ENCODE results near the gene DPPA2. TPM values are rescaled to one million over a fixed set of nuclear protein-coding genes. Genes with fewer than 3 reads are reported as not detected.

Gene DPPA2
- 11.2 and 12.6 TPM in 2 replicates for total RNA-seq (2021; fragmentation: NEBNext Ultra II Directional; extraction: Animal tissue kit (Norgen Biotek cat#: 25700))
- 6.6 and 7.8 TPM in 2 replicates for polyA plus RNA-seq (2011; rRNA removed)
- 11.5 TPM for polyA plus RNA-seq (2011; cell fraction: cytosol; rRNA removed)
- polyA plus RNA-seq (2011; cell fraction: nucleus; rRNA removed), result 2.8 TPM
- 6.0 to 9.7 TPM (median 7.2 TPM) in 4 replicates for polyA plus RNA-seq (2012, experiment 1 of 2)
- 0.62 TPM for polyA plus RNA-seq (2012, experiment 2 of 2)
- 13.3 TPM for polyA plus RNA-seq (2013, experiment 1 of 2)
- polyA plus RNA-seq (2013, experiment 2 of 2), result 13.8 TPM
- polyA minus RNA-seq (2011; rRNA and poly(A)+ RNA removed), result 6.5 and 6.7 TPM in 2 replicates
- polyA minus RNA-seq (2011; cell fraction: cytosol; rRNA and poly(A)+ RNA removed), result 3.3 TPM
- polyA minus RNA-seq (2011; cell fraction: nucleus; rRNA and poly(A)+ RNA removed), result 2.9 TPM
- long read RNA-seq, experiment 1, partial matches to known transcripts, result 3 of 5 reads
- long read RNA-seq, experiment 1, other reads (novel, unspliced or antisense), result 2 of 5 reads
- long read RNA-seq, experiment 2, transcript DPPA2-201 (9 exons, 1,383 nt), result major isoform, 9 of 26 reads
- long read RNA-seq, experiment 2, partial matches to known transcripts, result 8 of 26 reads
- long read RNA-seq, experiment 2, other reads (novel, unspliced or antisense), result 9 of 26 reads

- Histone ChIP-seq H3K4ac (replicated peaks; ENCODE audit: insufficient read length, low read depth, low read length) (peak within 1 kb of the TSS; percentile 57), H2BK12ac (ENCODE audit: low read depth, low read length) (peak within 1 kb of the TSS; percentile 80; the same call in 1 of the 2 replicates), H4K91ac (replicated peaks; ENCODE audit: insufficient read length, low read length) (no peak within 1 kb of the TSS), H3K27me3 (replicated peaks in 1 of 4; ENCODE audit: control insufficient read depth in 3 of 4, extremely low read depth in 1 of 4, insufficient read depth in 3 of 4, low read length in 3 of 4) (no peaks in the 10 kb centered on the region), H2BK20ac (ENCODE audit: low read length) (peak within 1 kb of the TSS; percentile 86), H3K14ac (ENCODE audit: insufficient read length) (no peak within 1 kb of the TSS), H4K20me1 (replicated peaks in 1 of 2; ENCODE audit: control insufficient read depth in 1 of 2, insufficient read depth in 2 of 2, low read length in 2 of 2) (no peaks in the 10 kb centered on the region), H2BK15ac (ENCODE audit: low read length) (0 out of 2 replicates have a peak within 1 kb of the TSS, but pooled peaks have one; percentile 22), H4K5ac (ENCODE audit: insufficient read length, low read depth, low read length) (no peak within 1 kb of the TSS), H3K79me1 (ENCODE audit: low read depth, low read length) (no peaks in the 10 kb centered on the region), H2AK5ac (ENCODE audit: low read depth, low read length) (peak within 1 kb of the TSS; percentile 58; the same call in 1 of the 2 replicates), H3K4me2 (ENCODE audit: insufficient read depth in 1 of 2, low read depth in 2 of 2, low read length in 2 of 2) (peak within 1 kb of the TSS in 1 of 2 experiments; percentile 43; a peak in 2 of 4 replicates), H3K27ac (ENCODE audit: low read depth, low read length) (no peak within 1 kb of the TSS), H3K23me2 (ENCODE audit: low read depth, low read length) (no peaks in the 10 kb centered on the region), H3K4me1 (replicated peaks in 1 of 4; ENCODE audit: control insufficient read depth in 3 of 4, insufficient read depth in 4 of 4, low read length in 3 of 4) (peaks cover 0 to 9% (median 5%) of the 10 kb centered on the region in 4 experiments; a peak in 3 of 7 replicates), H3K9me3 (ENCODE audit: insufficient read depth in 2 of 2, low read depth in 1 of 2, low read length in 1 of 2) (no peaks in the 10 kb centered on the region), H3K4me3 (ENCODE audit: extremely low read depth in 1 of 4, insufficient read depth in 2 of 4, low read depth in 3 of 4, low read length in 4 of 4) (no peak within 1 kb of the TSS), H4K8ac (ENCODE audit: extremely low read depth, insufficient read depth, low read length) (no peak within 1 kb of the TSS), H2AFZ (ENCODE audit: low read length) (no peak within 1 kb of the TSS), H2BK120ac (replicated peaks; ENCODE audit: low read depth, low read length) (peak within 1 kb of the TSS; percentile 87), H3K9ac (replicated peaks in 1 of 4; ENCODE audit: extremely low read depth in 1 of 4, low read depth in 3 of 4, low read length in 3 of 4) (no peak within 1 kb of the TSS), H3K79me2 (ENCODE audit: control insufficient read depth in 1 of 2, insufficient read depth in 2 of 2, low read length in 2 of 2) (no peaks in the 10 kb centered on the region), H3K56ac (replicated peaks; ENCODE audit: insufficient read length, low read depth, low read length) (no peak within 1 kb of the TSS), H3K36me3 (ENCODE audit: control insufficient read depth in 2 of 4, insufficient read depth in 4 of 4, low read length in 3 of 4) (no peaks in the 10 kb centered on the region), H3K18ac (ENCODE audit: extremely low read depth, low read length) (no peak within 1 kb of the TSS; the same call in 1 of the 2 replicates), H2BK5ac (ENCODE audit: low read depth, low read length) (peak within 1 kb of the TSS; percentile 75; the same call in 1 of the 2 replicates), H3K23ac (ENCODE audit: insufficient read length) (peak within 1 kb of the TSS; percentile 72)
- peak; percentile 71 for FAIRE-seq
- CTCF ChIA-PET (ENCODE audit: partially characterized antibody), result interaction anchor here (0.8 to 1.7 kb wide), 5 partner anchors 10 to 41 kb away, joined by 3 to 5 read pairs (median 3); no protein-coding TSS in a partner anchor
- DNase-seq (ENCODE audit: low read depth in 1 of 2, low spot score in 2 of 2), result peak; percentile 71 to 90
- WGBS, 2 experiments (ENCODE audit: extremely low coverage in 1 of 2, insufficient coverage in 1 of 2, insufficient read length in 1 of 2, insufficient replicate concordance in 2 of 2, low coverage in 1 of 2, low lambda C conversion rate in 2 of 2, missing lambda C conversion rate in 1 of 2), result 87% methylated on average over 21 of the region's 21 CpGs; no CpG with 5 or more reads in 1 of the 2 experiments
- POLR2A ChIA-PET (ENCODE audit: partially characterized antibody), result interaction anchor here (1.6 to 37.7 kb wide), 2 partner anchors 18 to 39 kb away, joined by 3 to 681 read pairs; partner anchors contain the start of gene DPPA4
- TF ChIP-seq PHF8 (conservative IDR thresholded peaks at IDR 0.05; ENCODE audit: low read depth, low read length) (no peak), HDAC2 (IDR thresholded peaks at IDR 0.05; ENCODE audit: borderline replicate concordance in 1 of 2, low read depth in 2 of 2, low read length in 2 of 2) (peak in 1 of 2 experiments; percentile 34; a peak in 1 of 4 replicates), KDM1A (IDR thresholded peaks at IDR 0.05; ENCODE audit: borderline replicate concordance, low read length) (peak; percentile 85; the same call in 1 of the 2 replicates), NANOG (IDR thresholded peaks at IDR 0.05; ENCODE audit: insufficient read depth, low read depth, low read length, poor library complexity, severe bottlenecking) (peak; percentile 6), BCL11A (IDR thresholded peaks at IDR 0.05; ENCODE audit: low read depth in 2 of 2, low read length in 2 of 2) (no peak)
- TF ChIP-seq, protein P1, sequence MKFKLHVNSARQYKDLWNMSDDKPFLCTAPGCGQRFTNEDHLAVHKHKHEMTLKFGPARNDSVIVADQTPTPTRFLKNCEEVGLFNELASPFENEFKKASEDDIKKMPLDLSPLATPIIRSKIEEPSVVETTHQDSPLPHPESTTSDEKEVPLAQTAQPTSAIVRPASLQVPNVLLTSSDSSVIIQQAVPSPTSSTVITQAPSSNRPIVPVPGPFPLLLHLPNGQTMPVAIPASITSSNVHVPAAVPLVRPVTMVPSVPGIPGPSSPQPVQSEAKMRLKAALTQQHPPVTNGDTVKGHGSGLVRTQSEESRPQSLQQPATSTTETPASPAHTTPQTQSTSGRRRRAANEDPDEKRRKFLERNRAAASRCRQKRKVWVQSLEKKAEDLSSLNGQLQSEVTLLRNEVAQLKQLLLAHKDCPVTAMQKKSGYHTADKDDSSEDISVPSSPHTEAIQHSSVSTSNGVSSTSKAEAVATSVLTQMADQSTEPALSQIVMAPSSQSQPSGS (IDR thresholded peaks at IDR 0.05; ENCODE audit: low read length), result no peak
These were observed at the start of gene DPPA2 for GRCh38 chr3:109316162-109316730. Gene DPPA2 (minus strand): TSS chr3:109316517. CDS start chr3:109314542, 1,975 bp downstream.
